Gastrocnemius medialis (tissue), 4 donors: Measurements from ENCODE around the gene KLF15. TPM values are rescaled to one million over a fixed set of nuclear protein-coding genes. Genes with fewer than 3 reads are reported as not detected.

Experiments used
- ATAC-seq, 2 donors: fragments of 150-250 bp; one replicate each; pipeline ENCODE4 v1.9.1; 2016
- DNase-seq, 2 donors: peaks; one replicate each; pipeline ENCODE4 v3.0.0-alpha.2; 2019
- H3K27ac ChIP-seq, 4 donors: fragments of 200-600 bp; sonication (generic); 1 replicate in 1 of 4; 2 replicates in 3 of 4; pipeline ENCODE4 v1.5.1; 2016 to 2018; ENCODE audit warnings: mild to moderate bottlenecking in 2 of 4, moderate library complexity in 1 of 4
- H3K27me3 ChIP-seq, 3 donors: fragments of 200-600 bp; sonication (generic) in 2 of 3; 1 replicate in 1 of 3; 2 replicates in 2 of 3; pipeline versions ENCODE4 v1.5.1 to v1.6.0; 2016 to 2019; ENCODE audit warnings: mild to moderate bottlenecking in 1 of 3, moderate library complexity in 1 of 3
- H3K36me3 ChIP-seq, 2 donors: fragments of 200-600 bp; sonication (generic) in 1 of 2; one replicate each; pipeline ENCODE4 v1.5.1; 2017 to 2018
- H3K4me1 ChIP-seq, 2 donors: fragments of 200-600 bp; sonication (generic) in 1 of 2; one replicate each; pipeline ENCODE4 v1.5.1; 2016 to 2017; ENCODE audit warnings: mild to moderate bottlenecking in 2 of 2
- H3K4me3 ChIP-seq, 4 donors: fragments of 200-600 bp; sonication (generic) in 3 of 4; 1 replicate in 1 of 4; 2 replicates in 3 of 4; pipeline ENCODE4 v1.5.1; 2016 to 2019; ENCODE audit warnings: mild to moderate bottlenecking in 2 of 4
- H3K9me3 ChIP-seq, 3 donors: fragments of 200-600 bp; sonication (generic) in 2 of 3; 1 replicate in 1 of 3; 2 replicates in 2 of 3; pipeline ENCODE4 v1.5.1; 2016 to 2019
- CTCF ChIP-seq, 5 experiments: fragments of 450-650 bp in 3 of 5; fragments of 200-600 bp in 2 of 5; sonication (generic) in 2 of 5; IDR thresholded peaks in 4 of 5; conservative IDR thresholded peaks in 1 of 5; 1 replicate in 4 of 5; 2 replicates in 1 of 5; pipeline ENCODE4 v1.5.1; 2016 to 2019; ENCODE audit warnings: antibody characterized with exemption in 5 of 5, mild to moderate bottlenecking in 3 of 5, moderate library complexity in 3 of 5
- POLR2A ChIP-seq, 2 donors: fragments of 450-650 bp; IDR thresholded peaks; one replicate each; pipeline ENCODE4 v1.6.1; 2017; ENCODE audit warnings: antibody characterized with exemption in 2 of 2, mild to moderate bottlenecking in 2 of 2, moderate library complexity in 2 of 2
- in situ Hi-C, 4 donors: fragments of 200-750 bp; cut with MboI; loops; one replicate each; pipeline versions ENCODE4 v1.15.0 to v1.8.0; 2017; ENCODE audit warnings: low sequenced_read_pairs in 4 of 4
- intact Hi-C: fragments of 100-400 bp; cut with DNase I; formaldehyde crosslinking; loops from one replicate; pipeline ENCODE4 v1.15.1; 2023; ENCODE audit warnings: low total_unique reads
- total RNA-seq, 4 donors: library from RNA; depleted of rRNA; stranded (reverse); fragments of >200 nt; gene quantifications; one replicate each; pipeline versions ENCODE4 v1.1.0 to v1.2.3, GENCODE V29; 2016

Gene KLF15
- total RNA-seq, 4 donors from 2014 or later, result 75.1 to 157 (median 106) TPM

- TF ChIP-seq CTCF (IDR thresholded peaks at IDR 0.05 in 4 of 5, conservative IDR thresholded peaks at IDR 0.05 in 1 of 5) (no peak), POLR2A (IDR thresholded peaks at IDR 0.05) (no peak)
- no peak for ATAC-seq
- no peaks in the 10 kb centered on the region for H3K9me3 ChIP-seq
- H3K4me1 ChIP-seq, result peaks cover 57 to 70% of the 10 kb centered on the region in 2 donors
- peak overlapping the region; percentile 91 to 99 (median 98) for H3K27ac ChIP-seq
- intact Hi-C loops (loop anchor here (5.0 kb wide), 2 partner anchors 273 to 438 kb away; partner anchors contain the start of gene SLC41A3), in situ Hi-C loops (no loop called here)
- DNase-seq, result peak in 1 of 2 donors; percentile 33
- H3K36me3 ChIP-seq, result peaks cover 0 to 19% of the 10 kb centered on the region in 2 donors
- H3K4me3 ChIP-seq, result peak overlapping the region; percentile 61 to 83 (median 72)
- no peaks in the 10 kb centered on the region for H3K27me3 ChIP-seq
Measured at GRCh38 chr3:126355251-126355650, 2.0 kb downstream of the KLF15 start.

GRCh38 chr3:126354776-126355175, 2.4 kb downstream of the KLF15 start:
- no peak for TF ChIP-seq CTCF (IDR thresholded peaks at IDR 0.05 in 4 of 5, conservative IDR thresholded peaks at IDR 0.05 in 1 of 5)
- no peak for TF ChIP-seq POLR2A (IDR thresholded peaks at IDR 0.05)
- Histone ChIP-seq H3K9me3 (no peaks in the 10 kb centered on the region), H3K27ac (peak overlapping the region; percentile 91 to 99 (median 98)), H3K27me3 (no peaks in the 10 kb centered on the region), H3K4me1 (peaks cover 61 to 75% of the 10 kb centered on the region in 2 donors), H3K4me3 (peak overlapping the region; percentile 61 to 83 (median 72)), H3K36me3 (peaks cover 0 to 19% of the 10 kb centered on the region in 2 donors)
- intact Hi-C loops, result loop anchor here (5.0 kb wide), 2 partner anchors 272 to 437 kb away; partner anchors contain the start of gene SLC41A3
- peak in 1 of 2 donors; percentile 53 for DNase-seq
- no peak for ATAC-seq
- in situ Hi-C loops, result no loop called here

GRCh38 chr3:126353694-126354321, 3.4 kb downstream of the KLF15 start:
- no peaks in the 10 kb centered on the region for H3K9me3 ChIP-seq
- ATAC-seq, result no peak
- H3K27me3 ChIP-seq, result no peaks in the 10 kb centered on the region
- intact Hi-C loops (loop anchor here (1.0 to 2.0 kb wide), 2 partner anchors 95 to 731 kb away; no protein-coding TSS in a partner anchor), in situ Hi-C loops (no loop called here)
- H3K4me1 ChIP-seq, result peaks cover 70 to 81% of the 10 kb centered on the region in 2 donors
- DNase-seq, result peak; percentile 1 to 63
- TF ChIP-seq POLR2A (IDR thresholded peaks at IDR 0.05) (peak in 1 of 2 donors; percentile 19), CTCF (IDR thresholded peaks at IDR 0.05 in 4 of 5, conservative IDR thresholded peaks at IDR 0.05 in 1 of 5) (no peak)
- H3K4me3 ChIP-seq, result peak overlapping the region; percentile 61 to 83 (median 72)
- peak overlapping the region; percentile 91 to 99 (median 98) for H3K27ac ChIP-seq
- H3K36me3 ChIP-seq, result peaks cover 0 to 19% of the 10 kb centered on the region in 2 donors

- peak overlapping the region in 1 of 4 donors; percentile 20 for H3K4me3 ChIP-seq
- in situ Hi-C loops, result no loop called here
- intact Hi-C loops, result loop anchor here (1.0 to 2.0 kb wide), 2 partner anchors 93 to 730 kb away; no protein-coding TSS in a partner anchor
- peaks cover 73 to 81% of the 10 kb centered on the region in 2 donors for H3K4me1 ChIP-seq
- no peaks in the 10 kb centered on the region for H3K9me3 ChIP-seq
- peak; percentile 4 to 18 for ATAC-seq
- H3K36me3 ChIP-seq, result peaks cover 0 to 19% of the 10 kb centered on the region in 2 donors
- peak; percentile 66 to 83 for DNase-seq
- peak overlapping the region; percentile 91 to 99 (median 98) for H3K27ac ChIP-seq
- TF ChIP-seq CTCF (IDR thresholded peaks at IDR 0.05 in 4 of 5, conservative IDR thresholded peaks at IDR 0.05 in 1 of 5), result no peak
- peak; percentile 54 to 60 for TF ChIP-seq POLR2A (IDR thresholded peaks at IDR 0.05)
- H3K27me3 ChIP-seq, result no peaks in the 10 kb centered on the region
Measured at GRCh38 chr3:126352476-126353454, 4.4 kb downstream of the KLF15 start.
